Measurements from ENCODE around the gene ENOX1. TPM values are rescaled to one million over a fixed set of nuclear protein-coding genes. Genes with fewer than 3 reads are reported as not detected.

ENOX1 gene
- total RNA-seq, 3 donors from 2014 or later (not counting 1 experiment from before 2014, with no cell fraction given), result not detected

- ATAC-seq (no peak), DNase-seq (no peak)
- Mint-ChIP-seq H3K4me3 (no peak overlapping the region), H3K36me3 (no peaks in the 10 kb centered on the region), H3K9me3 (no peaks in the 10 kb centered on the region), H3K27me3 (ENCODE audit: low read depth in 2 of 2) (peaks cover 3 to 15% of the 10 kb centered on the region in 2 donors), H3K27ac (no peak overlapping the region), H3K4me1 (no peaks in the 10 kb centered on the region)
- no peak overlapping the region for H3K4me3 ChIP-seq (ENCODE audit: low read length)
- no peak for TF ChIP-seq CTCF (IDR thresholded peaks at IDR 0.05)
- H3K4me1 ChIP-seq (ENCODE audit: control insufficient read depth, insufficient read depth, low read length), result no peaks in the 10 kb centered on the region
- WGBS (ENCODE audit: insufficient coverage), result 82% methylated on average over 3 of the region's 3 CpGs
- no peak overlapping the region for H3K27ac ChIP-seq (ENCODE audit: low read length)
- no peaks in the 10 kb centered on the region for H3K27me3 ChIP-seq (ENCODE audit: control insufficient read depth, insufficient read depth, low read length)
- H3K36me3 ChIP-seq (ENCODE audit: control insufficient read depth, insufficient read depth, low read length), result no peaks in the 10 kb centered on the region
- intact Hi-C loops (cut with micrococcal nuclease), result no loop called here
- H3K9me3 ChIP-seq (ENCODE audit: control insufficient read depth, insufficient read depth, low read length), result no peaks in the 10 kb centered on the region
Observed at GRCh38 chr13:43730642-43731041, 56.1 kb downstream of the ENOX1 start.

- Mint-ChIP-seq H3K27ac (no peak overlapping the region), H3K4me3 (no peak overlapping the region), H3K27me3 (ENCODE audit: low read depth in 2 of 2) (peaks cover 3 to 15% of the 10 kb centered on the region in 2 donors), H3K36me3 (no peaks in the 10 kb centered on the region), H3K9me3 (no peaks in the 10 kb centered on the region), H3K4me1 (no peaks in the 10 kb centered on the region)
- TF ChIP-seq CTCF (IDR thresholded peaks at IDR 0.05), result no peak
- DNase-seq (no peak), ATAC-seq (no peak)
- WGBS (ENCODE audit: insufficient coverage), result 80% methylated on average over 1 of the region's 1 CpG
- Histone ChIP-seq H3K4me1 (ENCODE audit: control insufficient read depth, insufficient read depth, low read length) (no peaks in the 10 kb centered on the region), H3K9me3 (ENCODE audit: control insufficient read depth, insufficient read depth, low read length) (no peaks in the 10 kb centered on the region), H3K27me3 (ENCODE audit: control insufficient read depth, insufficient read depth, low read length) (no peaks in the 10 kb centered on the region), H3K4me3 (ENCODE audit: low read length) (no peak overlapping the region), H3K36me3 (ENCODE audit: control insufficient read depth, insufficient read depth, low read length) (no peaks in the 10 kb centered on the region), H3K27ac (ENCODE audit: low read length) (no peak overlapping the region)
- intact Hi-C loops (cut with micrococcal nuclease), result no loop called here
Observed at GRCh38 chr13:43728421-43728820, 58.4 kb downstream of the ENOX1 start.

- H3K4me1 Mint-ChIP-seq, result no peaks in the 10 kb centered on the region
- H3K27ac ChIP-seq (ENCODE audit: low read length), result no peak overlapping the region
- H3K4me3 ChIP-seq (ENCODE audit: low read length), result no peak overlapping the region
- no peak overlapping the region for H3K4me3 Mint-ChIP-seq
- H3K36me3 ChIP-seq (ENCODE audit: control insufficient read depth, insufficient read depth, low read length), result no peaks in the 10 kb centered on the region
- no peaks in the 10 kb centered on the region for H3K27me3 ChIP-seq (ENCODE audit: control insufficient read depth, insufficient read depth, low read length)
- H3K27me3 Mint-ChIP-seq (ENCODE audit: low read depth in 2 of 2), result peaks cover 3 to 15% of the 10 kb centered on the region in 2 donors
- TF ChIP-seq CTCF (IDR thresholded peaks at IDR 0.05), result no peak
- no peaks in the 10 kb centered on the region for H3K9me3 Mint-ChIP-seq
- no CpG with 5 or more reads among the region's 1 CpG for WGBS (ENCODE audit: insufficient coverage)
- ATAC-seq, result no peak
- H3K4me1 ChIP-seq (ENCODE audit: control insufficient read depth, insufficient read depth, low read length), result no peaks in the 10 kb centered on the region
- no peaks in the 10 kb centered on the region for H3K36me3 Mint-ChIP-seq
- H3K9me3 ChIP-seq (ENCODE audit: control insufficient read depth, insufficient read depth, low read length), result no peaks in the 10 kb centered on the region
- no peak overlapping the region for H3K27ac Mint-ChIP-seq
- intact Hi-C loops (cut with micrococcal nuclease), result no loop called here
- no peak for DNase-seq
Observed at GRCh38 chr13:43727856-43728255, 58.9 kb downstream of the ENOX1 start.

GRCh38 chr13:43725460-43725859 lies 61.3 kb downstream of the ENOX1 start:
- no peaks in the 10 kb centered on the region for H3K9me3 Mint-ChIP-seq
- no peak for DNase-seq
- no peak for ATAC-seq
- Histone ChIP-seq H3K27me3 (ENCODE audit: control insufficient read depth, insufficient read depth, low read length) (no peaks in the 10 kb centered on the region), H3K9me3 (ENCODE audit: control insufficient read depth, insufficient read depth, low read length) (no peaks in the 10 kb centered on the region), H3K4me3 (ENCODE audit: low read length) (no peak overlapping the region), H3K36me3 (ENCODE audit: control insufficient read depth, insufficient read depth, low read length) (no peaks in the 10 kb centered on the region), H3K4me1 (ENCODE audit: control insufficient read depth, insufficient read depth, low read length) (no peaks in the 10 kb centered on the region), H3K27ac (ENCODE audit: low read length) (no peak overlapping the region)
- no peak overlapping the region for H3K27ac Mint-ChIP-seq
- no peaks in the 10 kb centered on the region for H3K4me1 Mint-ChIP-seq
- intact Hi-C loops (cut with micrococcal nuclease), result no loop called here
- H3K27me3 Mint-ChIP-seq (ENCODE audit: low read depth in 2 of 2), result peaks cover 0 to 13% of the 10 kb centered on the region in 2 donors
- H3K4me3 Mint-ChIP-seq, result no peak overlapping the region
- no peak for TF ChIP-seq CTCF (IDR thresholded peaks at IDR 0.05)
- H3K36me3 Mint-ChIP-seq, result no peaks in the 10 kb centered on the region
- 93% methylated on average over 6 of the region's 6 CpGs for WGBS (ENCODE audit: insufficient coverage)
